NB4 (cell line): ENCODE results near the gene CMKLR1.

Experiments
- CTCF ChIP-seq: IDR thresholded peaks from one replicate; pipeline ENCODE4 v1.5.1; 2012; ENCODE audit warnings: low read depth, low read length
- POLR2A ChIP-seq: IDR thresholded peaks from 2 replicates; pipeline ENCODE4 v1.6.1; 2011; ENCODE audit warnings: mild to moderate bottlenecking; ENCODE audit not compliant: insufficient read length; ENCODE audit errors: extremely low read depth

- TF ChIP-seq CTCF (no peak), POLR2A (no peak)
Observed at GRCh38 chr12:108367436-108367835, 28.3 kb upstream of the CMKLR1 start.
